ENCODE results near the gene CD81.

The CD81 gene

GRCh38 chr11:2445746-2446551 is 68.8 kb downstream of the CD81 start:
- Histone ChIP-seq H3K9me3 (ENCODE audit: control insufficient read depth, insufficient read depth, low read length) (no peaks in the 10 kb centered on the region), H3K4me3 (ENCODE audit: low read length) (no peak overlapping the region), H3K27me3 (ENCODE audit: control insufficient read depth, low read length) (no peaks in the 10 kb centered on the region), H3K9me2 (replicated peaks; ENCODE audit: control insufficient read depth, low read length) (no peaks in the 10 kb centered on the region), H3K27ac (ENCODE audit: low read depth, low read length) (no peak overlapping the region), H3K4me1 (ENCODE audit: control insufficient read depth, low read length) (peaks cover 17% of the 10 kb centered on the region), H4K20me1 (ENCODE audit: control insufficient read depth, insufficient read depth, low read depth, low read length) (no peaks in the 10 kb centered on the region; the same call in 1 of the 2 replicates), H3K79me2 (ENCODE audit: control insufficient read depth, low read length) (no peaks in the 10 kb centered on the region), H3F3A (ENCODE audit: control insufficient read depth, insufficient read depth) (peaks cover 2% of the 10 kb centered on the region; the same call in 1 of the 2 replicates), H3K36me3 (ENCODE audit: control insufficient read depth, low read length) (no peaks in the 10 kb centered on the region), H3K4me2 (ENCODE audit: low read length) (no peak overlapping the region)
- TF ChIP-seq EZH2phosphoT487 (IDR thresholded peaks at IDR 0.05; ENCODE audit: borderline replicate concordance, low read length) = no peak

DNA sequence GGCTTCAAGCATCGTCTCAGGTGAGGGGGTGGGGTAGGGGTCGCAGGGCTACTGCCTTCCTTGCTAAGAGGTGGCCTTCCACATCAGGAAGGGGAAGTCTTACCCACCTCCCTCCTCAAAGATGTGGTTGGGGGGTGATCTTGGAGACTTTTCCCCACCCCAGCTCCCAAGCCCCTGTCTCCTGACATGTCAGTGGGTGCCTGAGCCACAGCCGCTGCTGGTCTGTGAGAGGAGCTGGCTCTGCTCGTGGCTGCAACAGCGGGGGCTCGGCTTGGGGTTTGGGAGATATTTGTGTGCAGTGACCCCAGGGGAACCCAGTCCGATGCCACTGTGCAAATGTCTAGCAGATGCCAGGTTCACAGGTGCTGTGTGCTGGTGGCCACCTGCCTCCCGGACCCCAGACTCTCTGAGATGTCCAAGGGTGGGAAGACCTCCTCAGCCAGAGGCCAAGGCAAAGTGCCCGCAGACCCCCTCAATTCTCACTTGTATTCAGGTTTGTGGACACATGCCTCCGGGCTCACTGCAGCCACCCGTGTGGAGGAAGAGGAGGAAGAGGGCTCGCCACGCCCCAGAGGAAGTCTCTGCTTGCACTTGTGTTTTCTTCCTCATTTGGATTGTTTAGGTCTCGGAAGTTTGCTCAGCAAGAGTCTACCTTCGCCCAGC is 69.6 kb downstream of the CD81 start:
- Histone ChIP-seq H3K4me2 (ENCODE audit: low read length) (peak overlapping the region; percentile 60), H3F3A (ENCODE audit: control insufficient read depth, insufficient read depth) (peaks cover 2% of the 10 kb centered on the region; the same call in 1 of the 2 replicates), H3K4me1 (ENCODE audit: control insufficient read depth, low read length) (peaks cover 17% of the 10 kb centered on the region), H3K79me2 (ENCODE audit: control insufficient read depth, low read length) (no peaks in the 10 kb centered on the region), H3K36me3 (ENCODE audit: control insufficient read depth, low read length) (no peaks in the 10 kb centered on the region), H4K20me1 (ENCODE audit: control insufficient read depth, insufficient read depth, low read depth, low read length) (no peaks in the 10 kb centered on the region; the same call in 1 of the 2 replicates), H3K9me2 (replicated peaks; ENCODE audit: control insufficient read depth, low read length) (no peaks in the 10 kb centered on the region), H3K27me3 (ENCODE audit: control insufficient read depth, low read length) (no peaks in the 10 kb centered on the region), H3K4me3 (ENCODE audit: low read length) (peak overlapping the region; percentile 56), H3K27ac (ENCODE audit: low read depth, low read length) (no peak overlapping the region), H3K9me3 (ENCODE audit: control insufficient read depth, insufficient read depth, low read length) (no peaks in the 10 kb centered on the region)
- TF ChIP-seq, protein P1, sequence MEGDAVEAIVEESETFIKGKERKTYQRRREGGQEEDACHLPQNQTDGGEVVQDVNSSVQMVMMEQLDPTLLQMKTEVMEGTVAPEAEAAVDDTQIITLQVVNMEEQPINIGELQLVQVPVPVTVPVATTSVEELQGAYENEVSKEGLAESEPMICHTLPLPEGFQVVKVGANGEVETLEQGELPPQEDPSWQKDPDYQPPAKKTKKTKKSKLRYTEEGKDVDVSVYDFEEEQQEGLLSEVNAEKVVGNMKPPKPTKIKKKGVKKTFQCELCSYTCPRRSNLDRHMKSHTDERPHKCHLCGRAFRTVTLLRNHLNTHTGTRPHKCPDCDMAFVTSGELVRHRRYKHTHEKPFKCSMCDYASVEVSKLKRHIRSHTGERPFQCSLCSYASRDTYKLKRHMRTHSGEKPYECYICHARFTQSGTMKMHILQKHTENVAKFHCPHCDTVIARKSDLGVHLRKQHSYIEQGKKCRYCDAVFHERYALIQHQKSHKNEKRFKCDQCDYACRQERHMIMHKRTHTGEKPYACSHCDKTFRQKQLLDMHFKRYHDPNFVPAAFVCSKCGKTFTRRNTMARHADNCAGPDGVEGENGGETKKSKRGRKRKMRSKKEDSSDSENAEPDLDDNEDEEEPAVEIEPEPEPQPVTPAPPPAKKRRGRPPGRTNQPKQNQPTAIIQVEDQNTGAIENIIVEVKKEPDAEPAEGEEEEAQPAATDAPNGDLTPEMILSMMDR (IDR thresholded peaks at IDR 0.05; ENCODE audit: low read depth, low read length, poor library complexity, severe bottlenecking) = no peak
- TF ChIP-seq EZH2phosphoT487 (IDR thresholded peaks at IDR 0.05; ENCODE audit: borderline replicate concordance, low read length) = no peak
